HG03103 (cell line): ENCODE data around the gene CTCF.

Source experiments
- ATAC-seq: cut with Tn5 transposase; IDR thresholded peaks from one replicate; pipeline ENCODE4 v1.9.1; 2021; ENCODE audit warnings: low read depth; ENCODE audit not compliant: unreplicated experiment

CTCF gene

GRCh38 chr16:67648764-67649407 lies 86.6 kb downstream of the CTCF start:
- ATAC-seq, result no peak

GRCh38 chr16:67649494-67649931 lies 87.2 kb downstream of the CTCF start:
- ATAC-seq, result no peak

- ATAC-seq, result no peak
Measured at GRCh38 chr16:67650023-67650422, 87.7 kb downstream of the CTCF start.

- no peak for ATAC-seq
Measured at GRCh38 chr16:67651039-67651438, 88.7 kb downstream of the CTCF start.

- ATAC-seq, result no peak
Measured at GRCh38 chr16:67651847-67652246, 89.5 kb downstream of the CTCF start.

GRCh38 chr16:67652578-67653127 lies 90.3 kb downstream of the CTCF start:
- ATAC-seq, result no peak

- no peak for ATAC-seq
Measured at GRCh38 chr16:67653128-67653788, 90.9 kb downstream of the CTCF start.

GRCh38 chr16:67653789-67654402 lies 91.6 kb downstream of the CTCF start:
- no peak for ATAC-seq

- no peak for ATAC-seq
Measured at GRCh38 chr16:67654403-67654911, 92.1 kb downstream of the CTCF start.

- no peak for ATAC-seq
Measured at GRCh38 chr16:67655363-67655762, 93.0 kb downstream of the CTCF start.

GRCh38 chr16:67656344-67657016 lies 94.2 kb downstream of the CTCF start:
- no peak for ATAC-seq

- no peak for ATAC-seq
Measured at GRCh38 chr16:67657017-67657608, 94.8 kb downstream of the CTCF start.

GRCh38 chr16:67657751-67658518 lies 95.6 kb downstream of the CTCF start:
- ATAC-seq, result no peak

- no peak for ATAC-seq
Measured at GRCh38 chr16:67658849-67659674, 96.7 kb downstream of the CTCF start.

- peak; percentile 49 for ATAC-seq
Measured at GRCh38 chr16:67659675-67660563, 97.6 kb downstream of the CTCF start, which contains the start of gene ACD. Gene ACD (minus strand): TSS chr16:67660260. CDS start chr16:67660220, 40 bp downstream.

GRCh38 chr16:67660564-67661028 lies 98.3 kb downstream of the CTCF start, which contains the start of gene PARD6A:
Gene PARD6A (plus strand): TSS chr16:67660960. CDS start chr16:67661039, 79 bp downstream.
- ATAC-seq, result peak; percentile 60

- no peak for ATAC-seq
Measured at GRCh38 chr16:67661101-67661761, 98.9 kb downstream of the CTCF start.
